KMS-11 (cell line): Measurements from ENCODE around the gene HTRA3.

ENCODE experiments used
- H2AFZ ChIP-seq: fragments of 200-600 bp; sonication (generic); 2 replicates; pipeline ENCODE4 v1.6.1; 2016; ENCODE audit warnings: antibody characterized with exemption, mixed run types, low read depth
- H3K27ac ChIP-seq: fragments of 200-600 bp; sonication (generic); 2 replicates; pipeline ENCODE4 v1.6.1; 2016; ENCODE audit warnings: mild to moderate bottlenecking, mixed run types
- H3K27me3 ChIP-seq: fragments of 200-600 bp; sonication (generic); 2 replicates; pipeline ENCODE4 v1.6.1; 2017; ENCODE audit warnings: mild to moderate bottlenecking, low read depth, mixed run types, moderate library complexity; ENCODE audit not compliant: insufficient read depth
- H3K36me3 ChIP-seq: fragments of 200-600 bp; sonication (generic); 2 replicates; pipeline ENCODE4 v1.6.1; 2017; ENCODE audit warnings: mild to moderate bottlenecking, mixed run types; ENCODE audit not compliant: insufficient read depth
- H3K4me1 ChIP-seq: fragments of 200-600 bp; sonication (generic); 2 replicates; pipeline ENCODE4 v1.6.1; 2016; ENCODE audit warnings: mild to moderate bottlenecking, low read depth, mixed run types; ENCODE audit not compliant: poor library complexity, severe bottlenecking
- H3K4me2 ChIP-seq: fragments of 200-600 bp; sonication (generic); 2 replicates; pipeline ENCODE4 v1.7.0; 2016; ENCODE audit warnings: mild to moderate bottlenecking, mixed run types
- H3K4me3 ChIP-seq: fragments of 200-600 bp; sonication (generic); IDR thresholded peaks from 2 replicates; pipeline ENCODE4 v1.6.1; 2017; ENCODE audit warnings: low read depth, low read length, mixed read lengths; ENCODE audit not compliant: insufficient read depth
- H3K79me2 ChIP-seq: fragments of 200-600 bp; sonication (generic); 2 replicates; pipeline ENCODE4 v1.6.1; 2016; ENCODE audit warnings: low read depth, mixed run types; ENCODE audit not compliant: insufficient read depth
- H3K9ac ChIP-seq: fragments of 200-600 bp; sonication (generic); 2 replicates; pipeline ENCODE4 v1.6.1; 2016; ENCODE audit warnings: mild to moderate bottlenecking, mixed run types
- H4K20me1 ChIP-seq: fragments of 200-600 bp; sonication (generic); 2 replicates; pipeline ENCODE4 v1.6.1; 2016; ENCODE audit warnings: mild to moderate bottlenecking, mixed run types; ENCODE audit not compliant: insufficient read depth
- CTCF ChIP-seq: fragments of 200-600 bp; sonication (generic); conservative IDR thresholded peaks from 2 replicates; pipeline ENCODE4 v1.6.1; 2017; ENCODE audit warnings: low read depth, mild to moderate bottlenecking, antibody characterized with exemption, low read length, moderate library complexity, mixed read lengths

HTRA3 gene

GRCh38 chr4:8355306-8355705 lies 85.8 kb downstream of the HTRA3 start:
- no peaks in the 10 kb centered on the region for H3K4me1 ChIP-seq
- no peak overlapping the region for H3K4me2 ChIP-seq
- no peak overlapping the region for H3K9ac ChIP-seq
- no peaks in the 10 kb centered on the region; the same call in 1 of the 2 replicates for H3K27me3 ChIP-seq
- no peak for TF ChIP-seq CTCF
- no peaks in the 10 kb centered on the region for H3K79me2 ChIP-seq
- H3K27ac ChIP-seq, result no peak overlapping the region
- H3K4me3 ChIP-seq, result no peak overlapping the region
- H4K20me1 ChIP-seq, result no peaks in the 10 kb centered on the region
- no peaks in the 10 kb centered on the region for H3K36me3 ChIP-seq
- H2AFZ ChIP-seq, result no peak overlapping the region

- Histone ChIP-seq H3K4me1 (no peaks in the 10 kb centered on the region), H3K27me3 (no peaks in the 10 kb centered on the region; the same call in 1 of the 2 replicates), H2AFZ (no peak overlapping the region), H3K9ac (no peak overlapping the region), H4K20me1 (no peaks in the 10 kb centered on the region), H3K4me3 (no peak overlapping the region), H3K27ac (no peak overlapping the region), H3K4me2 (no peak overlapping the region), H3K79me2 (no peaks in the 10 kb centered on the region), H3K36me3 (no peaks in the 10 kb centered on the region)
- no peak for TF ChIP-seq CTCF
These were observed 86.5 kb downstream of the HTRA3 start for GRCh38 chr4:8355864-8356565.
